HepG2 (cell line): ENCODE measurements around the gene ECEL1.

Source experiments
- CBX1 ChIP-seq: IDR thresholded peaks from one replicate; pipeline ENCODE4 v1.6.1; 2016; ENCODE audit warnings: antibody characterized with exemption, low read depth
- ZNF83 ChIP-seq: sonication (generic); formaldehyde crosslinking; IDR thresholded peaks from 2 replicates; pipeline ENCODE4 v1.4.0; 2020; ENCODE audit warnings: missing genetic modification reagents, mild to moderate bottlenecking, borderline replicate concordance

GRCh38 chr2:232520489-232520888, 32.9 kb upstream of the ECEL1 start:
- TF ChIP-seq CBX1, result no peak
- no peak for TF ChIP-seq ZNF83 (CRISPR knock-in tag)
